NCI-H2227 (cell line): Measurements from ENCODE around the gene SLC6A13.
"Not testable (repeated sequence)": the region's sequence is repeated elsewhere in the genome, so short reads cannot be mapped to it uniquely, and the experiment has no call there.

ENCODE experiments used
- DNase-seq: peaks from one replicate; lab custom pipeline; 2025; ENCODE audit not compliant: unreplicated experiment; lab: John Stamatoyannopoulos, UW

Gene SLC6A13

DNA sequence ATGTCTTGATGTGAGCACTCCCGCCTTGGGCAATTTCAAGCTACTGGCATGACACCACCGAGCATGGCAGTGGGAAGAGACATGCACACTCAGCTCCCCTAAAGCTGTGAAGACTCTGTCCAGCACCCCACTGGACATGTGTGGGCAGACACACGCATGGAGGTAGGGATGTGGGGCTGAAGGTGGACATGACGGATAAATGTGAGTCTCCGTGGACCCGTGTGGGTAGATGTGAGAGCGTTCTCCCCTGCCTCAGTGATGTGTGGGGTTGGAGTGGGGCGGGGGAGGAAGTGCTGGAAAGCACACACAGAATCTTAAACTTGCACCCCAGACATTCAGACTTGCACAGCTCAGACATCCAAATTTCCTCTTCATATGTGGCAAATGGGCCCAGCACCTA lies 61.3 kb downstream of the SLC6A13 start:
- no peak for DNase-seq

DNA sequence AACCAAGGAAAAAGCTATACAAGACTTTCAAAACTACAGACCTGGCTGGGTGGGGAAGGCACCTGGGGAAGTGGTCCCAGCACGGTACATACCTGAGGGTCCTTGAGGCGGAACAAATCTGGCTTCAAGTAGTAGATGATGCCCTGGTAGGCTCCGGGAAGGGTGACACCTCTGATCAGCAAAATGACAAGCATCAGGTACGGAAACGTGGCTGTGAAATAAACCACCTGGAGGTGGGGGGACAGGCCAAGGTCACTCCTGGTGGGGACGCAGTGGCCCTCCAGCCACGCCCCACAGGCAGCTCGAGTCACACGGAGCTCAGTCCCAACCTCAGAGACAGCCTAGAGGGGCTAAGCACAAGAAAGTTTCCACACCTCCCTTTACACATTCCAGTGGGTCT lies 63.9 kb downstream of the SLC6A13 start:
- no peak for DNase-seq

GRCh38 chr12:197911-198695 lies 64.5 kb downstream of the SLC6A13 start:
- DNase-seq: no peak

DNA sequence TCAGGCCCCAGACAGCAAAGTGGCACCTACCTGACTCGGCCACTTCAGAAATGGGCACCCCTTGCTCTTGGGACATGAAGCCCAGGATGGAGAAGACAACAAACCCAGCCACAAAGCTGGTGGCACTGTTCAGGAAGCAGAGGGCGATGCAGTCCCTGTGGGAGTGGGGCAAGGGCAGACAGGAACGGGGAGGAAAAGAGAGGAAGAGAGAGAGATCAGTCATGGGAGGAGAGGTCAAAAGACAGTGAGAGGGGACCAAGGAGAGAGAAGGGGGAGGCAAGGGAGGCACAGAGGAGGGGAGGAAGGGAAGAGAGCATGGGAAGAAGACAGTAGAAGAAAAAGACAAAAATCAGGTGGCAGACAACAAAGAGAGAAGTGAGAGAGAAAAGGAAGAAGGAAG lies 65.3 kb downstream of the SLC6A13 start:
- DNase-seq: no peak

DNA sequence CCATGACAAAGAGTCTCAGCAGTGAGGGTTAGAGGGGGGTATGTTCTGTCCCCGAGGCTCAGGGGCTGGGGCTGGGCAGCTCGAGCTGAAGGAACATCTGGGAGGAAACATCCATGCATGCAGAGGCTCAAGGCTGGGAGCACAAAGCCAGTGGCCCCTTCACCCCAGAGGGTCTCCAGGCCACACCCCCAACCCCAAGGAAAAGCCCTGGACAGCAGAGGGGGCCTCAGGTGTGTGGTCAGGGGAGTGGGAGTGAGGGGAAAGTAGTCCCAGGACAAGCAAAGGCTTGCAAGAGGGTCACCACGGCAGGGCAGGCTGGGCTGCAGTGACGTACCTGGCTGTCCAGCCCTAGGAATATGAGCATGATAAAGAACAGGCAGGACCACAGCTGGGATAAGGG lies 66.2 kb downstream of the SLC6A13 start:
- DNase-seq: no peak

- DNase-seq: no peak
These were observed 66.7 kb downstream of the SLC6A13 start for GRCh38 chr12:195951-196350.

DNA sequence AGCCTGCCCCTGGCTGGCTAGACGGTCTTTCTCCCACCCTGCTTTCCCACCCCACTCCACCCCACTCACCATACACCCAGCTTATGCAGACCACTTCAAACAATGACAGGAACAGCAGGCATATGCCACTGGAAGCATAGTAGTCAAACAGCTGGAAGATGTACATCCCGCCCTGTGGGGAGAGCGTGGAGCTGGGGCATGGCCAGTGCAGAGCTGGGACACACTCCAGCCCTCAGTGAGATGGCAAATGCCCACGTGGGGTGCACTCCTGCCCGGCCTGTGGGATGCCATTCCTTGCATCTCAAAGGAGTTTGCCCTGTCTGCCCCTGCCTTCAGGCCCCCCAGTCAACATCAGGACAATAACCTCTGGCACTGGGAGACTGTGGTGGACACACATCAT lies 67.5 kb downstream of the SLC6A13 start:
- DNase-seq: no peak

DNA sequence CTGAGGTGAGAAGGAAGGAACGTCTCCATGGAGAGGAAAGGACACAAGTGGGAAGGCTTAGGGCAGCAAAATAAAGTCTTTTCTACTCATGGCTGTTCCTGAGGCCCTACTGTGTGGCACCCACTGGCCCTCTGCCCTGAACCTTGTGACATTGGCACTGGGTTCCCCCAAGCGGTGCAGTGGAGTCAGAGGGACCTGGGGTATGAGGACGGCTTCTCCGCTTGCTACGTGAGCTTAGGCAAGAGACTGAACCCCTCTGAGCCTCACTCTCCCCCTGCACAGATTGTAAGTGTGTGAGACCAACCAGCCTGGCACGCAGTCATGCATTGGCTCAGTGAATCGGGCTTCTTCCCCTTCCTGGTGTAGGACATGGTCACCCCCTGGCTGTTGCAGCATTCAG lies 68.4 kb downstream of the SLC6A13 start:
- DNase-seq: no peak

GRCh38 chr12:193261-193660 lies 69.4 kb downstream of the SLC6A13 start:
- DNase-seq: no peak

DNA sequence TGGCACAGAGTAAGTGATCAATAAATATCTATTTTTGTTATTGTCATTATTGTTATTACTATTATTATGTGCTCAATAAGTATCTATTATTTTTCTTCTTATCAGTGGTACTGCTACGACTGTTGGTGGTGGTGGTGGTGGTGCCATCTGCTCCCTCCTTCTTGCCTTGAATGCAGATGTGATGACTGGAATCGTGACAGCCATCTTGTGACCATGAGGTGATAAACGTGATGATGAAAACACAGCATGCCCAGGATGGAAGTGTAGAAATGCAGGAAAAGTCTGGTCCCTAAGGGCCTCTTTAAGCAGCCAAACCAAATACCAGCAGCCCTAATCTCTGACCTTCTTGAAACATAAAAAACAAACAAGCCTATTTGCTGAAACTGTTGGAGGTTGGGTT lies 71.1 kb downstream of the SLC6A13 start:
- DNase-seq: no peak

DNA sequence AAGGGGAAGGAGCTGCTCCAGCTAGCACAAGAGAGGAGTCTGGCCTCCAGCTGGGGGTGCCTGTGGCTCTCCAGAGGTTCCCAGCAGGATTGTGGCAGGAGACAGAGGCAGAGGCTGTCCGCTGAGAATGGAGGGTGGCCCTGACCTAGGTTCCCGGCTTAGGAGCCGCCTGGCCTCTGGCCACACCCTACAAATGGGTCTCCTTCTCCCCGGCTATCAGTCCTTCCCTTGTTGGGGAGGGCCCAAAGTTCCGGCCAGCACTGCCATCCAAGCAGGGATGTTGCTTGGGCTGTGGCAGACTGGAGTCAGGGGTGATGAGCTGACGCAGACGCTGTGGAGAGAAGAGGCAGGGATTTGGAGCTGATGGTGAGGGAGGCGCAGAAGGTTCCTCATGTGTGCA lies 71.8 kb downstream of the SLC6A13 start:
- no peak for DNase-seq

DNA sequence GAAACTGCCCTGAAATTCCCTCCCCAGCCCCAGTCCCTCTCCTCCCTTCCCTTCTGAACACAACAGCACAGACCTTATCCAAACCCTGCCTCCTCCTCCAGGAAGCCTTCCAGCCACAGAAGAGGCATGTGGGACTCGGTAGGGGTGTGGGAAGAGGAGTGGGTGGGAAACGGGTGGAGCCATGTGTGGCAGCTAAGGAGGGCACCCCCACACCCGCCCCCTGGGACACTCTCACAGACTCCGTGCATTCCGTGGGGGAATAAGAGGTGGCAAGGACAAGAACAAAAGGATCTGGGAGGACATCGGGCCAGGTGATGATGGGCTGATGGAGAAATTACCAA lies 73.0 kb downstream of the SLC6A13 start:
- DNase-seq: no peak

GRCh38 chr12:188910-189621 lies 73.6 kb downstream of the SLC6A13 start:
- DNase-seq: no peak

GRCh38 chr12:187986-188909 lies 74.4 kb downstream of the SLC6A13 start:
- not testable (repeated sequence) for DNase-seq

- no peak for DNase-seq
These were observed 76.5 kb downstream of the SLC6A13 start for GRCh38 chr12:186006-186625.

DNA sequence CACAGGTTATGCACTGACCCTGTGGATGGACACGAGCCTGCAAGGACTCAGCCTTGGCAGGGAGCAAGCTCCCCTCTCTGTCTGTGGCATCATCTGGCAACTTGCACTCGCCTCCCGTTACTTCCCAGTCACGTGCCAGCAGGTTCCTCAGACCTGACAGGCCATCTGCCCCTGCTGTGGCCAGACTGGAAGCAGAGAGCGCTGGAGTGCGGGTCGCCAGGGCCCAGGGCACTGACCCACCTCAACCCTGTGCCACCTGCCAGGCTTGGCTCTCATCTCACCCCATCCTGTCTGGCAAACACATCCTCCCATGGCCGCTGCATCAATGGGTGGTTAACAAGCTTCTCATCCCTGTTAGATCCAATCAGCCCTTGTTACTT lies 77.1 kb downstream of the SLC6A13 start:
- DNase-seq: no peak

GRCh38 chr12:184811-185575 lies 77.6 kb downstream of the SLC6A13 start:
- DNase-seq: no peak

- DNase-seq: no peak
These were observed 80.2 kb downstream of the SLC6A13 start for GRCh38 chr12:182381-182892.

GRCh38 chr12:181921-182320 lies 80.7 kb downstream of the SLC6A13 start:
- DNase-seq: no peak

GRCh38 chr12:180445-180844 lies 82.2 kb downstream of the SLC6A13 start:
- DNase-seq: no peak
